Measurements from ENCODE around the gene MXRA7.
A peak's percentile ranks its signal among the peaks of the same experiment; 100 is the strongest.

The MXRA7 gene

DNA sequence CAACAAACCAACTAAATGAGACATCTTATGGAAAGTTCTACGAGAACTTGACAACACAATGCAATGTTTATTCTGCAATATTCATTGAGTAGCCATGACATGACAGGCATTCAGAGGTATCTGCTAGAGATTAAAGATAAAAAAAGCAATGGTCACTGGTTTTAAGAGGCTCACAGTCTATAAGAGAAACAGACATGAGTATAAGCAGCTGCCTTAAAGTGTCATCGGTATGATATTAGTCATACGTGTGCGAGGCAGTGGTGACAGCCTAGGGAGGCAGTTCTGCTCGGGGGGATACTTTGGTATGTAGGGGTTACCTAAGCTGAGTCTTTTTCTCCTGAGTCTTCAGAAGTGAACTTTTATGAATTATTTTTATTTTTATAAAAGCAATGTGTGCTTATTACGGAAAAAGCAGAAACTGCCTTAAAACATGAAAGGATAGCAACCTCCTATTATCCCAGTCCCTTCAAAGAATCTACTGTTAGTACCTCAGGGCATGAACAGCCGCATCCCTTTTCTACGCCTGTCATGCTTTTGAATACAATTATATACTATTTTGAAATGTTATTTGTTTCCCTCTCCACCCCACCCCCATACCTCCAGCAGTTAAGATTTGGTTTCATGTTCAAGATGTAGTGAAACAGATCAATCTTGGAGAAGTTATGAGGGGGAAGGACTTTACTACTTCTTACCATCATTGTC is 75.0 kb downstream of the MXRA7 start:
- peak overlapping the region; percentile 55 for H2BK15ac ChIP-seq (ENCODE audit: low read length)
- no peak overlapping the region for H2BK12ac ChIP-seq (ENCODE audit: low read length)
- peaks cover 16 to 20% of the 10 kb centered on the region in 2 donors for H3K4me1 ChIP-seq (ENCODE audit: control insufficient read depth in 2 of 2, insufficient read depth in 1 of 2, low read depth in 1 of 2, low read length in 2 of 2)
- no peak overlapping the region for H3K4me3 ChIP-seq (ENCODE audit: low read length in 2 of 2)
- H3K9ac ChIP-seq (ENCODE audit: low read depth, low read length, poor library complexity) = no peak overlapping the region
- H3K18ac ChIP-seq (ENCODE audit: low read length) = no peak overlapping the region
- H3K4me2 ChIP-seq (ENCODE audit: insufficient read depth, low read length, poor library complexity, severe bottlenecking) = no peak overlapping the region
- no peak for DNase-seq (ENCODE audit: low spot score)
- no peak overlapping the region for H2AK5ac ChIP-seq (ENCODE audit: low read depth, low read length)
- no peaks in the 10 kb centered on the region for H3K36me3 ChIP-seq (replicated peaks in 1 of 2; ENCODE audit: control insufficient read depth in 2 of 2, insufficient read depth in 2 of 2, low read length in 2 of 2)
- no peak overlapping the region for H3K27ac ChIP-seq (replicated peaks; ENCODE audit: low read length)
- no CpG with 5 or more reads among the region's 8 CpGs for WGBS, 2 donors (ENCODE audit: extremely low coverage in 2 of 2, insufficient read length in 2 of 2, insufficient replicate concordance in 1 of 2)
- no peak overlapping the region for H2BK120ac ChIP-seq (ENCODE audit: low read depth, low read length)
- no peak overlapping the region for H3K23ac ChIP-seq (ENCODE audit: low read depth, low read length, poor library complexity)
- H3K27me3 ChIP-seq (ENCODE audit: control insufficient read depth in 3 of 3, insufficient read depth in 3 of 3, low read depth in 1 of 3, low read length in 3 of 3) = no peaks in the 10 kb centered on the region
- H3K9me3 ChIP-seq (replicated peaks in 1 of 2; ENCODE audit: control insufficient read depth in 2 of 2, insufficient read depth in 1 of 2, low read depth in 1 of 2, low read length in 2 of 2) = no peaks in the 10 kb centered on the region
- no peak overlapping the region for H3K4ac ChIP-seq (ENCODE audit: low read length)
- no peak overlapping the region for H3K14ac ChIP-seq (ENCODE audit: low read length)
- peak overlapping the region; percentile 25 for H2AFZ ChIP-seq (ENCODE audit: low read length)
- no peak overlapping the region for H4K91ac ChIP-seq (ENCODE audit: low read depth, low read length, poor library complexity)
- H3K79me1 ChIP-seq (ENCODE audit: low read depth, low read length) = no peaks in the 10 kb centered on the region
- no peak overlapping the region for H2BK5ac ChIP-seq (ENCODE audit: low read length)
- H4K8ac ChIP-seq (ENCODE audit: low read depth, low read length) = no peak overlapping the region

GRCh38 chr17:76635039-76635438 is 75.7 kb downstream of the MXRA7 start:
- Histone ChIP-seq H2BK120ac (ENCODE audit: low read depth, low read length) (no peak overlapping the region), H3K27ac (replicated peaks; ENCODE audit: low read length) (no peak overlapping the region), H3K9me3 (replicated peaks in 1 of 2; ENCODE audit: control insufficient read depth in 2 of 2, insufficient read depth in 1 of 2, low read depth in 1 of 2, low read length in 2 of 2) (no peaks in the 10 kb centered on the region), H3K36me3 (replicated peaks in 1 of 2; ENCODE audit: control insufficient read depth in 2 of 2, insufficient read depth in 2 of 2, low read length in 2 of 2) (no peaks in the 10 kb centered on the region), H4K91ac (ENCODE audit: low read depth, low read length, poor library complexity) (no peak overlapping the region), H4K8ac (ENCODE audit: low read depth, low read length) (no peak overlapping the region), H3K4me3 (ENCODE audit: low read length in 2 of 2) (no peak overlapping the region), H2AFZ (ENCODE audit: low read length) (no peak overlapping the region), H3K4ac (ENCODE audit: low read length) (no peak overlapping the region), H3K4me1 (ENCODE audit: control insufficient read depth in 2 of 2, insufficient read depth in 1 of 2, low read depth in 1 of 2, low read length in 2 of 2) (peaks cover 18% of the 10 kb centered on the region in 2 donors), H2BK15ac (ENCODE audit: low read length) (no peak overlapping the region), H2BK5ac (ENCODE audit: low read length) (no peak overlapping the region), H3K14ac (ENCODE audit: low read length) (no peak overlapping the region), H2AK5ac (ENCODE audit: low read depth, low read length) (no peak overlapping the region), H2BK12ac (ENCODE audit: low read length) (no peak overlapping the region), H3K27me3 (ENCODE audit: control insufficient read depth in 3 of 3, insufficient read depth in 3 of 3, low read depth in 1 of 3, low read length in 3 of 3) (no peaks in the 10 kb centered on the region), H3K23ac (ENCODE audit: low read depth, low read length, poor library complexity) (no peak overlapping the region), H3K9ac (ENCODE audit: low read depth, low read length, poor library complexity) (no peak overlapping the region), H3K4me2 (ENCODE audit: insufficient read depth, low read length, poor library complexity, severe bottlenecking) (no peak overlapping the region), H3K79me1 (ENCODE audit: low read depth, low read length) (no peaks in the 10 kb centered on the region), H3K18ac (ENCODE audit: low read length) (no peak overlapping the region)
- WGBS, 2 donors (ENCODE audit: extremely low coverage in 2 of 2, insufficient read length in 2 of 2, insufficient replicate concordance in 1 of 2) = no CpG with 5 or more reads among the region's 5 CpGs
- no peak for DNase-seq (ENCODE audit: low spot score)

- no peak overlapping the region for H3K27ac ChIP-seq (replicated peaks; ENCODE audit: low read length)
- H4K8ac ChIP-seq (ENCODE audit: low read depth, low read length) = no peak overlapping the region
- peak overlapping the region; percentile 89 for H2AK5ac ChIP-seq (ENCODE audit: low read depth, low read length)
- H2BK120ac ChIP-seq (ENCODE audit: low read depth, low read length) = no peak overlapping the region
- H3K23ac ChIP-seq (ENCODE audit: low read depth, low read length, poor library complexity) = no peak overlapping the region
- no peak overlapping the region for H3K14ac ChIP-seq (ENCODE audit: low read length)
- H3K27me3 ChIP-seq (ENCODE audit: control insufficient read depth in 3 of 3, insufficient read depth in 3 of 3, low read depth in 1 of 3, low read length in 3 of 3) = no peaks in the 10 kb centered on the region
- no peaks in the 10 kb centered on the region for H3K9me3 ChIP-seq (replicated peaks in 1 of 2; ENCODE audit: control insufficient read depth in 2 of 2, insufficient read depth in 1 of 2, low read depth in 1 of 2, low read length in 2 of 2)
- DNase-seq (ENCODE audit: low spot score) = no peak
- WGBS, 2 donors (ENCODE audit: extremely low coverage in 2 of 2, insufficient read length in 2 of 2, insufficient replicate concordance in 1 of 2) = no CpG with 5 or more reads among the region's 14 CpGs
- H3K4me1 ChIP-seq (ENCODE audit: control insufficient read depth in 2 of 2, insufficient read depth in 1 of 2, low read depth in 1 of 2, low read length in 2 of 2) = peaks cover 18 to 22% of the 10 kb centered on the region in 2 donors
- peak overlapping the region; percentile 25 for H2BK5ac ChIP-seq (ENCODE audit: low read length)
- no peak overlapping the region for H3K9ac ChIP-seq (ENCODE audit: low read depth, low read length, poor library complexity)
- no peaks in the 10 kb centered on the region for H3K36me3 ChIP-seq (replicated peaks in 1 of 2; ENCODE audit: control insufficient read depth in 2 of 2, insufficient read depth in 2 of 2, low read length in 2 of 2)
- H2BK12ac ChIP-seq (ENCODE audit: low read length) = no peak overlapping the region
- peak overlapping the region; percentile 81 for H2BK15ac ChIP-seq (ENCODE audit: low read length)
- peak overlapping the region; percentile 62 for H3K18ac ChIP-seq (ENCODE audit: low read length)
- no peak overlapping the region for H3K4me2 ChIP-seq (ENCODE audit: insufficient read depth, low read length, poor library complexity, severe bottlenecking)
- H4K91ac ChIP-seq (ENCODE audit: low read depth, low read length, poor library complexity) = no peak overlapping the region
- H3K4me3 ChIP-seq (ENCODE audit: low read length in 2 of 2) = no peak overlapping the region
- H3K4ac ChIP-seq (ENCODE audit: low read length) = no peak overlapping the region
- H3K79me1 ChIP-seq (ENCODE audit: low read depth, low read length) = no peaks in the 10 kb centered on the region
- H2AFZ ChIP-seq (ENCODE audit: low read length) = no peak overlapping the region
These were observed 77.0 kb downstream of the MXRA7 start for GRCh38 chr17:76633628-76634328.

DNA sequence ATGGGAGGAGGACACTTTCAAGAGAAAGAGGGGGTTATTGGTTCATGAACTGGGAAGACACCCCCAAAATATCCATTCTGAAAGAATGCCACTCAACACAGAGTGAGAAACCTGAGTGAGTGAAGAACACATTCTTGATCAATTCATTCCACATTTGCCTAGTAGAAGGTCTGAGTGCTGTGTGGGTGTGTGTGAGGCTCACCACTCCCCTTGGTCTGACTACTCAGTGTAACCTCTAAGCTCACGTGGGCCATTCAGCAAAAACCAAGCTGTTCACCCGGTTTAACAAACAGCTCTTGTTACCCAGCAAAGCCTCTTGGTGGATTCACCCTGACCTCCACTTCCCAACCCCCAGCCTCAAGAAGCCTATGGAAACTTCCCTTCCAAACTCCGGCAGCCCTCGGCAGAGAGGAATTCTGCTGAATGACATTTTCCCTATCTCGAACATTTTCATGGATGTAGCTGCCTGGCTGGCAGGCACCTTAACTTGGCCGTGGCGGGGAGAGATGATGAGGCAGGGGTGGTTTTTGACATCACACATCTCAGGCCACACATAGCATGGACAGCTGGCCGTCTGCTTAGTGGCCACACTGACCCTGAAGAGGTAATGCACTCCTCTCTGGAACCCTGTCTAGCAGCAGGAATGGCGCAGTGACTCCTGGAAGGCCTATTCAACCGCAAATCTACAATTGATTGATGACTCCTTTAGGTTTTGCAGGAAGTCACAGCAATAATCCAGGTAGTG is 78.8 kb downstream of the MXRA7 start:
- Histone ChIP-seq H2AK5ac (ENCODE audit: low read depth, low read length) (no peak overlapping the region), H3K79me1 (ENCODE audit: low read depth, low read length) (no peaks in the 10 kb centered on the region), H3K14ac (ENCODE audit: low read length) (no peak overlapping the region), H3K23ac (ENCODE audit: low read depth, low read length, poor library complexity) (no peak overlapping the region), H3K4me3 (ENCODE audit: low read length in 2 of 2) (no peak overlapping the region), H2BK5ac (ENCODE audit: low read length) (no peak overlapping the region), H3K9me3 (replicated peaks in 1 of 2; ENCODE audit: control insufficient read depth in 2 of 2, insufficient read depth in 1 of 2, low read depth in 1 of 2, low read length in 2 of 2) (peaks cover 0 to 2% of the 10 kb centered on the region in 2 donors), H3K27ac (replicated peaks; ENCODE audit: low read length) (no peak overlapping the region), H3K18ac (ENCODE audit: low read length) (no peak overlapping the region), H4K91ac (ENCODE audit: low read depth, low read length, poor library complexity) (no peak overlapping the region), H3K4me1 (ENCODE audit: control insufficient read depth in 2 of 2, insufficient read depth in 1 of 2, low read depth in 1 of 2, low read length in 2 of 2) (peaks cover 14 to 16% of the 10 kb centered on the region in 2 donors), H2BK120ac (ENCODE audit: low read depth, low read length) (no peak overlapping the region), H2BK15ac (ENCODE audit: low read length) (no peak overlapping the region), H3K4ac (ENCODE audit: low read length) (no peak overlapping the region), H2BK12ac (ENCODE audit: low read length) (no peak overlapping the region), H2AFZ (ENCODE audit: low read length) (peak overlapping the region; percentile 51), H3K9ac (ENCODE audit: low read depth, low read length, poor library complexity) (no peak overlapping the region), H3K4me2 (ENCODE audit: insufficient read depth, low read length, poor library complexity, severe bottlenecking) (no peak overlapping the region), H4K8ac (ENCODE audit: low read depth, low read length) (no peak overlapping the region), H3K27me3 (ENCODE audit: control insufficient read depth in 3 of 3, insufficient read depth in 3 of 3, low read depth in 1 of 3, low read length in 3 of 3) (peaks cover 0 to 5% (median 0%) of the 10 kb centered on the region in 3 experiments), H3K36me3 (replicated peaks in 1 of 2; ENCODE audit: control insufficient read depth in 2 of 2, insufficient read depth in 2 of 2, low read length in 2 of 2) (no peaks in the 10 kb centered on the region)
- WGBS, 2 donors (ENCODE audit: extremely low coverage in 2 of 2, insufficient read length in 2 of 2, insufficient replicate concordance in 1 of 2) = no CpG with 5 or more reads among the region's 10 CpGs
- DNase-seq (ENCODE audit: low spot score) = no peak
